Prostate gland (tissue), 2 donors: Measurements from ENCODE around the gene LITAF.
A peak's percentile ranks its signal among the peaks of the same experiment; 100 is the strongest.

ENCODE experiments used
- CTCF ChIP-seq, 4 experiments: fragments of 200-600 bp in 2 of 4; fragments of 450-650 bp in 2 of 4; sonication (generic) in 2 of 4; IDR thresholded peaks; 1 replicate in 3 of 4; 2 replicates in 1 of 4; pipeline ENCODE4 v1.5.1; 2016 to 2019; ENCODE audit warnings: antibody characterized with exemption in 4 of 4, mild to moderate bottlenecking in 2 of 4, moderate library complexity in 2 of 4
- POLR2A ChIP-seq: fragments of 450-650 bp; IDR thresholded peaks from one replicate; pipeline ENCODE4 v1.6.1; 2016; ENCODE audit warnings: antibody characterized with exemption, mild to moderate bottlenecking
- POLR2AphosphoS5 ChIP-seq: sonication (generic); formaldehyde crosslinking; IDR thresholded peaks from one replicate; pipeline ENCODE4 v1.6.1; 2017; ENCODE audit warnings: antibody characterized with exemption

- TF ChIP-seq CTCF (IDR thresholded peaks at IDR 0.05) (no peak), POLR2AphosphoS5 (peak; percentile 72), POLR2A (no peak)
Measured at GRCh38 chr16:11535494-11535893, 51.2 kb downstream of the LITAF start.
